IMR-90 (cell line): ENCODE data around the gene GLT1D1. TPM values are rescaled to one million over a fixed set of nuclear protein-coding genes. Genes with fewer than 3 reads are reported as not detected.

Experiments used
- ATAC-seq: fragments of 200-7000 bp; cut with Tn5 transposase; 2 replicates; pipeline ENCODE4 v1.9.1; 2020; ENCODE audit warnings: low read depth, mild to moderate bottlenecking, moderate library complexity
- BruUV-seq: library from RNA; stranded (reverse); fragments of 400-500 nt; replicated peaks from 2 replicates; lab custom pipeline; 2021; lab: Mats Ljungman, UMichigan
- CTCF ChIA-PET: fragments of 300-600 bp; formaldehyde crosslinking; extraction: SDS; loops from one replicate; lab custom pipeline; 2021; ENCODE audit warnings: antibody characterized with exemption; lab: Yijun Ruan, JAX
- POLR2A ChIA-PET: fragments of 300-600 bp; sonication (Branson Sonifier 250); formaldehyde crosslinking; loops from one replicate; lab custom pipeline; 2022; ENCODE audit warnings: antibody characterized with exemption; ENCODE audit not compliant: unreplicated experiment; lab: Charles Lee
- DNase-seq: peaks from one replicate; pipeline ENCODE4 v3.0.0; 2013
- H2AFZ ChIP-seq: replicated peaks from 2 replicates; pipeline ENCODE3; 2013; ENCODE audit warnings: low read length, mild to moderate bottlenecking; ENCODE audit not compliant: poor library complexity
- H2AK5ac ChIP-seq: 2 replicates; pipeline ENCODE4 v1.6.1; 2013; ENCODE audit warnings: low read depth, low read length, inconsistent platforms
- H2AK9ac ChIP-seq: replicated peaks from 2 replicates; pipeline ENCODE3; 2013; ENCODE audit warnings: mild to moderate bottlenecking, low read depth, low read length, moderate library complexity; ENCODE audit not compliant: poor library complexity
- H2BK120ac ChIP-seq: 2 replicates; pipeline ENCODE4 v1.6.1; 2013; ENCODE audit warnings: low read depth, low read length, inconsistent platforms
- H2BK15ac ChIP-seq: 3 replicates; pipeline ENCODE4 v1.6.1; 2013; ENCODE audit warnings: low read depth, low read length, inconsistent platforms
- H2BK20ac ChIP-seq: 2 replicates; pipeline ENCODE4 v1.6.1; 2013; ENCODE audit warnings: low read depth, mild to moderate bottlenecking, inconsistent platforms, low read length, moderate library complexity
- H2BK5ac ChIP-seq: 2 replicates; pipeline ENCODE4 v1.6.1; 2013; ENCODE audit warnings: mild to moderate bottlenecking, low read depth, low read length, inconsistent platforms; ENCODE audit not compliant: poor library complexity, severe bottlenecking
- H3K14ac ChIP-seq: replicated peaks from 2 replicates; pipeline ENCODE4 v1.6.1; 2013; ENCODE audit warnings: low read depth, low read length, inconsistent platforms
- H3K18ac ChIP-seq: 2 replicates; pipeline ENCODE4 v1.6.1; 2013; ENCODE audit warnings: low read depth, low read length, control low read depth
- H3K23ac ChIP-seq: 2 replicates; pipeline ENCODE4 v1.6.1; 2013; ENCODE audit warnings: low read depth, low read length, inconsistent platforms
- H3K27ac ChIP-seq: 2 replicates; pipeline ENCODE4 v1.5.1; 2013; ENCODE audit warnings: mild to moderate bottlenecking, control low read depth, low read length; ENCODE audit not compliant: insufficient read depth
- H3K27me3 ChIP-seq: 2 replicates; pipeline ENCODE4 v1.6.1; 2013; ENCODE audit warnings: low read length; ENCODE audit not compliant: control insufficient read depth, insufficient read depth
- H3K36me3 ChIP-seq: 2 replicates; pipeline ENCODE4 v1.6.1; 2013; ENCODE audit warnings: low read length, mixed read lengths; ENCODE audit not compliant: control insufficient read depth, insufficient read depth
- H3K4ac ChIP-seq: 2 replicates; pipeline ENCODE4 v1.6.1; 2013; ENCODE audit warnings: low read depth, low read length, inconsistent platforms
- H3K4me1 ChIP-seq: 2 replicates; pipeline ENCODE4 v1.6.1; 2013; ENCODE audit warnings: low read length, mixed read lengths; ENCODE audit not compliant: control insufficient read depth, insufficient read depth
- H3K4me2 ChIP-seq: 2 replicates; pipeline ENCODE4 v1.6.1; 2013; ENCODE audit warnings: low read depth, mild to moderate bottlenecking, control low read depth, low read length, moderate library complexity
- H3K4me3 ChIP-seq: 2 replicates; pipeline ENCODE4 v1.5.1; 2013; ENCODE audit warnings: low read depth, mild to moderate bottlenecking, control low read depth, low read length, moderate library complexity; ENCODE audit not compliant: insufficient read depth
- H3K56ac ChIP-seq: 2 replicates; pipeline ENCODE4 v1.6.1; 2013; ENCODE audit warnings: low read length, inconsistent platforms; ENCODE audit not compliant: insufficient read depth; ENCODE audit errors: extremely low read depth
- H3K79me1 ChIP-seq, 2 experiments: 2 replicates each; pipeline ENCODE4 v1.6.1; 2013; ENCODE audit warnings: low read length in 2 of 2, inconsistent platforms in 1 of 2, low read depth in 1 of 2
- H3K9ac ChIP-seq: 2 replicates; pipeline ENCODE4 v1.6.1; 2013; ENCODE audit warnings: low read depth, low read length, control low read depth
- H3K9me1 ChIP-seq: 2 replicates; pipeline ENCODE4 v1.6.1; 2013; ENCODE audit warnings: low read length, inconsistent platforms; ENCODE audit not compliant: insufficient read depth
- H3K9me3 ChIP-seq: 2 replicates; pipeline ENCODE4 v1.6.1; 2013; ENCODE audit warnings: low read length; ENCODE audit not compliant: control insufficient read depth, insufficient read depth
- H4K20me1 ChIP-seq: 2 replicates; pipeline ENCODE4 v1.6.1; 2013; ENCODE audit warnings: low read length, inconsistent platforms; ENCODE audit not compliant: insufficient read depth
- H4K5ac ChIP-seq: 2 replicates; pipeline ENCODE4 v1.6.1; 2013; ENCODE audit warnings: mild to moderate bottlenecking, low read depth, low read length, control low read depth
- H4K8ac ChIP-seq, 2 experiments: 2 replicates each; pipeline ENCODE4 v1.6.1; 2013; ENCODE audit warnings: low read depth in 2 of 2, low read length in 2 of 2, control low read depth in 1 of 2, inconsistent platforms in 1 of 2
- H4K91ac ChIP-seq: 2 replicates; pipeline ENCODE4 v1.6.1; 2013; ENCODE audit warnings: low read depth, low read length, inconsistent platforms; ENCODE audit not compliant: insufficient read depth
- CEBPB ChIP-seq: IDR thresholded peaks from 2 replicates; pipeline ENCODE4 v1.6.1; 2012; ENCODE audit warnings: low read depth, low read length, improper control_type of control experiment
- whole genome bisulfite sequencing, 2 experiments: methylation state at CpG; one replicate each; pipeline versions ENCODE4 v1.1.5 to v1.1.7; 2013; ENCODE audit warnings: missing lambda C conversion rate in 2 of 2; ENCODE audit not compliant: insufficient read length in 1 of 2; ENCODE audit errors: extremely low coverage in 2 of 2; 5-methylcytosine and 5-hydroxymethylcytosine counted together
- dilution Hi-C: fragments of 300-500 bp; cut with HindIII; formaldehyde crosslinking; loops from one replicate; pipeline ENCODE4 v1.14.3; 2018; ENCODE audit warnings: low sequenced_read_pairs; ENCODE audit not compliant: unreplicated experiment
- in situ Hi-C: fragments of 300-500 bp; cut with MboI; formaldehyde crosslinking; loops from 3 replicates; pipeline ENCODE4 v1.14.3; 2019; ENCODE audit warnings: low sequenced_read_pairs, inconsistent platforms, mixed read lengths
- intact Hi-C: fragments of 100-400 bp; cut with micrococcal nuclease; formaldehyde crosslinking; loops from 2 replicates; pipeline ENCODE4 v1.10.0; 2022
- polyA plus RNA-seq, 3 experiments: library from polyadenylated mRNA; depleted of rRNA; stranded (reverse); fragments of >200 nt; gene quantifications; 2 replicates each; pipeline ENCODE4 v1.2.3, GENCODE V29; 2012; ENCODE audit warnings: low replicate concordance in 1 of 3
- total RNA-seq: library from RNA; depleted of rRNA; stranded (reverse); fragments of >200 nt; gene quantifications from 2 replicates; pipeline ENCODE4 v1.2.3, GENCODE V29; 2012

The GLT1D1 gene
- total and polyA plus RNA-seq, 2 of the 4 experiments (the other 2 are of a cell fraction): not detected

DNA sequence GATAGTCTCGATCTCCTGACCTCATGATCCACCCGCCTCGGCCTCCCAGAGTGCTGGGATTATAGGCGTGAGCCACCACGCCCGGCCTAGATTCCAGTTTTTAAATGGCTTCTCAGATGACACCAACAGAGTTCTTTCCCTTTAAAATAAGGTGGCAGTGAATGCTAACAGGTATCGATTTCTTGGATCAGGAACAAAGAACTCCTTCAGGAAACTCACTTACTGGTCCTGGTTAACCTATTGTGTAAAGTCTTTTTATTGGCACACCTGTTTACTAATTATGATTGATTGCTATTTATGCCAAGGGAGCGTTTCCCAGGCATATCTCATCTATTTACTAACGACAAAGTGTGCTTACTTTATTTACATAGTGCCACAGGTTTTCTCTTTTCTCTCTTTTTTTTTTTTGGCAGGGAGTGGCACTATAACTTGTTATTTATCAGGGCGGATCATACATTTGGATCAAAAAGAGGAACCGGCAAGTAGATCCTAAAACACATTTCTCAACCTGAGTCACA lies 89.7 kb downstream of the GLT1D1 start:
- Histone ChIP-seq H4K5ac (no peak overlapping the region), H3K79me1 (no peaks in the 10 kb centered on the region), H3K27ac (no peak overlapping the region), H3K27me3 (no peaks in the 10 kb centered on the region), H3K4me3 (no peak overlapping the region), H3K4me2 (no peak overlapping the region), H2AK9ac (no peak overlapping the region), H2BK15ac (no peak overlapping the region), H3K36me3 (no peaks in the 10 kb centered on the region), H4K8ac (no peak overlapping the region), H3K56ac (no peak overlapping the region), H3K4me1 (no peaks in the 10 kb centered on the region), H3K9me3 (peaks cover 23% of the 10 kb centered on the region), H2BK5ac (no peak overlapping the region), H3K4ac (no peak overlapping the region), H4K91ac (no peak overlapping the region), H2AK5ac (no peak overlapping the region), H2BK20ac (no peak overlapping the region), H2BK120ac (no peak overlapping the region), H4K20me1 (no peaks in the 10 kb centered on the region), H3K18ac (no peak overlapping the region), H3K23ac (no peak overlapping the region), H3K9me1 (no peaks in the 10 kb centered on the region), H3K9ac (no peak overlapping the region), H3K14ac (no peak overlapping the region), H2AFZ (no peak overlapping the region)
- dilution Hi-C loops (no loop called here), intact Hi-C loops (no loop called here), in situ Hi-C loops (no loop called here)
- WGBS, 2 experiments: no CpG with 5 or more reads among the region's 11 CpGs
- TF ChIP-seq CEBPB: no peak
- DNase-seq (no peak), ATAC-seq (no peak)
- BruUV-seq: no TSS peak
- ChIA-PET CTCF (no interaction called here), POLR2A (no interaction called here)
